Peyer's patch (tissue), 4 donors: ENCODE data around the gene CP.

Experiments
- CTCF ChIP-seq, 6 experiments: fragments of 450-650 bp in 4 of 6; fragments of 200-600 bp in 2 of 6; sonication (generic) in 1 of 6; IDR thresholded peaks; one replicate each; pipeline ENCODE4 v1.5.1; 2017 to 2019; ENCODE audit warnings: antibody characterized with exemption in 6 of 6, mild to moderate bottlenecking in 3 of 6, moderate library complexity in 1 of 6
- POLR2A ChIP-seq, 2 donors: fragments of 450-650 bp; IDR thresholded peaks; one replicate each; pipeline ENCODE4 v1.5.1; 2017; ENCODE audit warnings: antibody characterized with exemption in 2 of 2, mild to moderate bottlenecking in 2 of 2, moderate library complexity in 2 of 2

GRCh38 chr3:149131589-149131988, 90.0 kb downstream of the CP start:
- no peak for TF ChIP-seq CTCF (IDR thresholded peaks at IDR 0.05)
- no peak for TF ChIP-seq POLR2A (IDR thresholded peaks at IDR 0.05)
